ENCODE data around the gene PHETA1. TPM values are rescaled to one million over a fixed set of nuclear protein-coding genes. Genes with fewer than 3 reads are reported as not detected.
A peak's percentile ranks its signal among the peaks of the same experiment; 100 is the strongest.

Gene PHETA1
- total and polyA plus RNA-seq, 2 donors (not counting 1 experiment from before 2014, with no cell fraction given): 7.4 to 9.4 TPM

DNA sequence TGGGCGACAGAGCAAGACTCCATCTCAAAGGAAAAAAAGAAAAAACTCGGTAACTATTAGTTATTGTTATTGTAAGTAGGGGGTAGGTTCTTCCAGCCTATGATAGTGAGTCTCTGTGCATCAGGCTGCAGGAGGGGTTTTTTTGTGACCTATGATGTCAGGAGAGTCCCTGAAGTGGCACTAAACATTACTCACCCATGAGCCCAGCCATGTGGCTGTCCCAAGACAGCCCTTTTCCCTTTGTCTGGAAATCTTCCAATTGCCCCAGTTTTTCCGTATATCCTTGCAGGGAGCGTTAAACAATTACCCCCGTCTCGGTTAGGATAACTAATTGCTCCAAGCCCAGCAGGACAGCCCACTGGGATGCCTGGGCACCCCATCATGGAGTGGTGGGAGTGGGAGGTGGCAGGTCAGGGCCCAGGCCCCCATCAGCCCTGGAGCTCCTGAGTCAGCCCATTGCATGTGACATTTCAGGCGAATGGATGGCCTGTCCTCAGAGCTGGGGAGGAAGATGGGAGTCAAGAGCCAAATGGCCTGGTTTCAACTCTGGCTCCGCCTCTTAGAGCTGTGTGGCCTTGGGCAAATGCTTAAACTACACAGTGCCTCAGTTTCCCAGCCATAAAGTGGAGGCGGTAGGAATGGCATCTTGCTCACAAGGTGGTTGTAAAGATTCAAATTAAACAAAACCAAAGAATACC lies 16.4 kb downstream of the PHETA1 start:
- ATAC-seq (ENCODE audit: low read depth) (no peak), DNase-seq (peak; percentile 4)
- Mint-ChIP-seq H3K9me3 (ENCODE audit: insufficient read depth) (peaks cover 2% of the 10 kb centered on the region), H3K4me1 (peaks cover 32% of the 10 kb centered on the region), H3K27ac (no peak overlapping the region), H3K4me3 (no peak overlapping the region), H3K27me3 (no peaks in the 10 kb centered on the region)
- Histone ChIP-seq H3K36me3 (replicated peaks in 1 of 2; ENCODE audit: control extremely low read depth in 1 of 2, control insufficient read depth in 1 of 2, extremely low read depth in 1 of 2, insufficient read depth in 2 of 2, low read length in 1 of 2) (no peaks in the 10 kb centered on the region), H3K4me3 (ENCODE audit: control extremely low read depth in 1 of 5, extremely low read depth in 1 of 5, insufficient read depth in 1 of 5, low read depth in 2 of 5, low read length in 4 of 5) (no peak overlapping the region), H3K27ac (ENCODE audit: low read length in 2 of 2) (no peak overlapping the region), H3K4me2 (replicated peaks; ENCODE audit: low read depth, low read length, poor library complexity, severe bottlenecking) (no peak overlapping the region), H3K4me1 (ENCODE audit: control insufficient read depth in 2 of 2, insufficient read depth in 2 of 2, low read length in 2 of 2) (peaks cover 24 to 30% of the 10 kb centered on the region in 2 donors), H3K9me3 (ENCODE audit: control extremely low read depth in 1 of 3, control insufficient read depth in 2 of 3, insufficient read depth in 1 of 3, low read length in 2 of 3) (peaks cover 0 to 22% (median 11%) of the 10 kb centered on the region in 3 donors), H3K9ac (ENCODE audit: low read length) (no peak overlapping the region), H2AFZ (ENCODE audit: insufficient read depth, low read depth, low read length, poor library complexity, severe bottlenecking) (no peak overlapping the region), H3K79me2 (ENCODE audit: control insufficient read depth, insufficient read depth, low read length) (no peaks in the 10 kb centered on the region), H3K27me3 (replicated peaks in 1 of 4; ENCODE audit: control extremely low read depth in 1 of 4, control insufficient read depth in 3 of 4, insufficient read depth in 4 of 4, low read length in 3 of 4) (no peaks in the 10 kb centered on the region), H4K20me1 (ENCODE audit: control insufficient read depth, insufficient read depth, low read length, poor library complexity, severe bottlenecking) (no peaks in the 10 kb centered on the region)
- intact Hi-C loops (cut with micrococcal nuclease): no loop called here
- ChIA-PET POLR2A (no interaction called here), CTCF (interaction anchor here (0.5 to 0.7 kb wide), 2 partner anchors 48 to 49 kb away, joined by 3 to 4 read pairs; no protein-coding TSS in a partner anchor)
- WGBS (ENCODE audit: insufficient coverage): 98% methylated on average over 7 of the region's 9 CpGs
- TF ChIP-seq, protein P1, sequence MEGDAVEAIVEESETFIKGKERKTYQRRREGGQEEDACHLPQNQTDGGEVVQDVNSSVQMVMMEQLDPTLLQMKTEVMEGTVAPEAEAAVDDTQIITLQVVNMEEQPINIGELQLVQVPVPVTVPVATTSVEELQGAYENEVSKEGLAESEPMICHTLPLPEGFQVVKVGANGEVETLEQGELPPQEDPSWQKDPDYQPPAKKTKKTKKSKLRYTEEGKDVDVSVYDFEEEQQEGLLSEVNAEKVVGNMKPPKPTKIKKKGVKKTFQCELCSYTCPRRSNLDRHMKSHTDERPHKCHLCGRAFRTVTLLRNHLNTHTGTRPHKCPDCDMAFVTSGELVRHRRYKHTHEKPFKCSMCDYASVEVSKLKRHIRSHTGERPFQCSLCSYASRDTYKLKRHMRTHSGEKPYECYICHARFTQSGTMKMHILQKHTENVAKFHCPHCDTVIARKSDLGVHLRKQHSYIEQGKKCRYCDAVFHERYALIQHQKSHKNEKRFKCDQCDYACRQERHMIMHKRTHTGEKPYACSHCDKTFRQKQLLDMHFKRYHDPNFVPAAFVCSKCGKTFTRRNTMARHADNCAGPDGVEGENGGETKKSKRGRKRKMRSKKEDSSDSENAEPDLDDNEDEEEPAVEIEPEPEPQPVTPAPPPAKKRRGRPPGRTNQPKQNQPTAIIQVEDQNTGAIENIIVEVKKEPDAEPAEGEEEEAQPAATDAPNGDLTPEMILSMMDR (IDR thresholded peaks at IDR 0.05): no peak
- TF ChIP-seq EZH2 (IDR thresholded peaks at IDR 0.05; ENCODE audit: borderline replicate concordance, insufficient read depth, low read depth, low read length, poor library complexity, severe bottlenecking): no peak

- H4K20me1 ChIP-seq (ENCODE audit: control insufficient read depth, insufficient read depth, low read length, poor library complexity, severe bottlenecking): no peaks in the 10 kb centered on the region
- no peaks in the 10 kb centered on the region for H3K27me3 ChIP-seq (replicated peaks in 1 of 4; ENCODE audit: control extremely low read depth in 1 of 4, control insufficient read depth in 3 of 4, insufficient read depth in 4 of 4, low read length in 3 of 4)
- H3K27ac Mint-ChIP-seq: no peak overlapping the region
- H3K4me3 ChIP-seq (ENCODE audit: control extremely low read depth in 1 of 5, extremely low read depth in 1 of 5, insufficient read depth in 1 of 5, low read depth in 2 of 5, low read length in 4 of 5): no peak overlapping the region
- no peaks in the 10 kb centered on the region for H3K27me3 Mint-ChIP-seq
- H2AFZ ChIP-seq (ENCODE audit: insufficient read depth, low read depth, low read length, poor library complexity, severe bottlenecking): no peak overlapping the region
- peaks cover 0 to 24% (median 11%) of the 10 kb centered on the region in 3 donors for H3K9me3 ChIP-seq (ENCODE audit: control extremely low read depth in 1 of 3, control insufficient read depth in 2 of 3, insufficient read depth in 1 of 3, low read length in 2 of 3)
- peaks cover 25% of the 10 kb centered on the region for H3K4me1 Mint-ChIP-seq
- no peaks in the 10 kb centered on the region for H3K36me3 ChIP-seq (replicated peaks in 1 of 2; ENCODE audit: control extremely low read depth in 1 of 2, control insufficient read depth in 1 of 2, extremely low read depth in 1 of 2, insufficient read depth in 2 of 2, low read length in 1 of 2)
- H3K79me2 ChIP-seq (ENCODE audit: control insufficient read depth, insufficient read depth, low read length): no peaks in the 10 kb centered on the region
- CTCF ChIA-PET: interaction anchor here (0.7 to 1.5 kb wide), 2 partner anchors 12 to 46 kb away, joined by 4 to 9 read pairs; no protein-coding TSS in a partner anchor
- TF ChIP-seq EZH2 (IDR thresholded peaks at IDR 0.05; ENCODE audit: borderline replicate concordance, insufficient read depth, low read depth, low read length, poor library complexity, severe bottlenecking): no peak
- TF ChIP-seq, protein P1 (IDR thresholded peaks at IDR 0.05): no peak
- intact Hi-C loops (cut with micrococcal nuclease): no loop called here
- peaks cover 14 to 17% of the 10 kb centered on the region in 2 donors for H3K4me1 ChIP-seq (ENCODE audit: control insufficient read depth in 2 of 2, insufficient read depth in 2 of 2, low read length in 2 of 2)
- H3K4me3 Mint-ChIP-seq: no peak overlapping the region
- no peak for DNase-seq
- no peak overlapping the region for H3K4me2 ChIP-seq (replicated peaks; ENCODE audit: low read depth, low read length, poor library complexity, severe bottlenecking)
- no peak for ATAC-seq (ENCODE audit: low read depth)
- WGBS (ENCODE audit: insufficient coverage): 92% methylated on average over 1 of the region's 2 CpGs
- peaks cover 2% of the 10 kb centered on the region for H3K9me3 Mint-ChIP-seq (ENCODE audit: insufficient read depth)
- H3K9ac ChIP-seq (ENCODE audit: low read length): no peak overlapping the region
- no peak overlapping the region for H3K27ac ChIP-seq (ENCODE audit: low read length in 2 of 2)
- POLR2A ChIA-PET: no interaction called here
These were observed 17.9 kb downstream of the PHETA1 start for GRCh38 chr12:111351026-111351425.
